Fibroblast of the aortic adventitia (primary cell): Measurements from ENCODE around the gene PPARA. TPM values are rescaled to one million over a fixed set of nuclear protein-coding genes. Genes with fewer than 3 reads are reported as not detected.

Experiments used
- DNase-seq: peaks from one replicate; pipeline ENCODE4 v3.0.0-alpha.2; 2010; ENCODE audit warnings: low read depth
- H3K4me3 ChIP-seq: 2 replicates; pipeline ENCODE4 v1.5.1; 2011; ENCODE audit warnings: low read depth, mild to moderate bottlenecking, control low read depth, low read length, moderate library complexity
- CTCF ChIP-seq: IDR thresholded peaks from 2 replicates; pipeline ENCODE4 v1.5.1; 2011; ENCODE audit warnings: mild to moderate bottlenecking, low read length, control low read depth, inconsistent platforms; ENCODE audit not compliant: insufficient read depth
- total RNA-seq: library from RNA; depleted of rRNA; stranded (reverse); fragments of >200 nt; gene quantifications from 2 replicates; pipeline ENCODE4 v1.2.3, GENCODE V29; 2012; ENCODE audit warnings: low replicate concordance

The PPARA gene
- total RNA-seq, 1 donor = 13.4 TPM

- TF ChIP-seq CTCF = no peak
These were observed 125.3 kb downstream of the PPARA start for GRCh38 chr22:46275455-46276122.

GRCh38 chr22:46276563-46276962 lies 126.2 kb downstream of the PPARA start:
- no peak for TF ChIP-seq CTCF
- no peak overlapping the region for H3K4me3 ChIP-seq
- DNase-seq = no peak

More at GRCh38 chr22:46275455-46276122, 125.3 kb downstream of the PPARA start:
- no peak for DNase-seq
- no peak overlapping the region for H3K4me3 ChIP-seq

GRCh38 chr22:46278656-46279645 lies 128.6 kb downstream of the PPARA start:
- TF ChIP-seq CTCF = no peak
- no peak for DNase-seq
- no peak overlapping the region for H3K4me3 ChIP-seq

- no peak overlapping the region for H3K4me3 ChIP-seq
- TF ChIP-seq CTCF = no peak
- no peak for DNase-seq
These were observed 129.9 kb downstream of the PPARA start for GRCh38 chr22:46280063-46280817.

- DNase-seq = no peak
- TF ChIP-seq CTCF = no peak
- H3K4me3 ChIP-seq = no peak overlapping the region
These were observed 130.8 kb downstream of the PPARA start for GRCh38 chr22:46280999-46281623.
